ENCODE data around the gene AVEN. TPM values are rescaled to one million over a fixed set of nuclear protein-coding genes. Genes with fewer than 3 reads are reported as not detected.

The AVEN gene
- total and polyA plus RNA-seq, 2 of the 13 experiments (the other 11 are each of a cell fraction or from before 2014, with no cell fraction given), result 4.4 to 17.5 TPM

- intact Hi-C loops (cut with micrococcal nuclease; ENCODE audit: unreplicated experiment), result no loop called here
- ATAC-seq, result no peak
- CTCF ChIA-PET (ENCODE audit: low intra/inter-chr PET ratio, low total read pairs), result no interaction called here
Measured at GRCh38 chr15:34065261-34065660, 26.3 kb upstream of the AVEN start.

GRCh38 chr15:34064438-34064837, 25.4 kb upstream of the AVEN start:
- H3K79me2 ChIP-seq (ENCODE audit: insufficient read depth, low read length), result no peaks in the 10 kb centered on the region
- H3K36me3 ChIP-seq (replicated peaks in 1 of 2; ENCODE audit: control insufficient read depth in 1 of 2, insufficient read depth in 2 of 2, low read length in 2 of 2), result no peaks in the 10 kb centered on the region
- POLR2A ChIA-PET, result no interaction called here
- no peaks in the 10 kb centered on the region for H3K4me1 ChIP-seq (ENCODE audit: insufficient read depth, low read length)
- no peak overlapping the region for H3K9ac ChIP-seq (ENCODE audit: insufficient read depth, low read depth, low read length)
- no peaks in the 10 kb centered on the region for H4K20me1 ChIP-seq (ENCODE audit: insufficient read depth, low read length)
- H3K27me3 ChIP-seq (ENCODE audit: control insufficient read depth in 1 of 2, insufficient read depth in 2 of 2, low read length in 2 of 2), result no peaks in the 10 kb centered on the region
- DNase-seq (ENCODE audit: low spot score) (no peak), ATAC-seq (no peak), FAIRE-seq (no peak)
- no TSS peak for BruUV-seq (replicated peaks)
- CTCF ChIA-PET (ENCODE audit: low intra/inter-chr PET ratio, low total read pairs), result no interaction called here
- H3K4me2 ChIP-seq (ENCODE audit: low read depth, low read length), result no peak overlapping the region
- no peaks in the 10 kb centered on the region for H3K9me3 ChIP-seq (ENCODE audit: low read length)
- WGBS (ENCODE audit: low lambda C conversion rate), result 0% methylated on average over 1 of the region's 1 CpG
- intact Hi-C loops (cut with micrococcal nuclease; ENCODE audit: unreplicated experiment) (no loop called here), in situ Hi-C loops (cut with HindIII; ENCODE audit: extremely low pct_ligation_motif_present, low pct_unique_long_range_greater_than_20kb) (loop anchor here (25.0 kb wide), 2 partner anchors 298 to 523 kb away; partner anchors contain the start of genes GOLGA8B and LPCAT4)
- TF ChIP-seq IRX3 (CRISPR knock-in tag; IDR thresholded peaks at IDR 0.05; ENCODE audit: borderline replicate concordance, low read depth) (no peak), ZNF430 (CRISPR knock-in tag; IDR thresholded peaks at IDR 0.05) (no peak), ZNF670 (CRISPR knock-in tag; IDR thresholded peaks at IDR 0.05; ENCODE audit: borderline replicate concordance) (no peak), MED13 (CRISPR knock-in tag; IDR thresholded peaks at IDR 0.05) (no peak), MAX (IDR thresholded peaks at IDR 0.05) (no peak), CENPT (CRISPR knock-in tag; IDR thresholded peaks at IDR 0.05; ENCODE audit: low read depth) (no peak), KLF15 (CRISPR knock-in tag; IDR thresholded peaks at IDR 0.05; ENCODE audit: borderline replicate concordance) (no peak), DPF2 (CRISPR knock-in tag; IDR thresholded peaks at IDR 0.05; ENCODE audit: borderline replicate concordance, low read depth) (no peak), E2F5 (CRISPR knock-in tag; conservative IDR thresholded peaks at IDR 0.05) (no peak), ZNF253 (CRISPR knock-in tag; IDR thresholded peaks at IDR 0.05; ENCODE audit: borderline replicate concordance) (no peak), CHD2 (IDR thresholded peaks at IDR 0.05; ENCODE audit: low read depth, low read length) (no peak), ZFAT (CRISPR knock-in tag; conservative IDR thresholded peaks at IDR 0.05) (no peak), HMG20A (CRISPR knock-in tag; IDR thresholded peaks at IDR 0.05; ENCODE audit: borderline replicate concordance) (no peak), ZFP1 (CRISPR knock-in tag; IDR thresholded peaks at IDR 0.05) (no peak)
- no peak overlapping the region for H3K27ac ChIP-seq (ENCODE audit: extremely low read length, insufficient read depth, low read length)
- no peak overlapping the region for H2AFZ ChIP-seq (ENCODE audit: low read length)
- no peak overlapping the region for H3K4me3 ChIP-seq (replicated peaks in 1 of 3; ENCODE audit: insufficient read depth in 1 of 3, low read depth in 2 of 3, low read length in 3 of 3)

More at GRCh38 chr15:34065261-34065660, 26.3 kb upstream of the AVEN start:
- no peak for DNase-seq (ENCODE audit: low spot score)
- Histone ChIP-seq H3K27me3 (ENCODE audit: control insufficient read depth in 1 of 2, insufficient read depth in 2 of 2, low read length in 2 of 2) (no peaks in the 10 kb centered on the region), H3K79me2 (ENCODE audit: insufficient read depth, low read length) (no peaks in the 10 kb centered on the region), H3K36me3 (replicated peaks in 1 of 2; ENCODE audit: control insufficient read depth in 1 of 2, insufficient read depth in 2 of 2, low read length in 2 of 2) (no peaks in the 10 kb centered on the region), H3K4me1 (ENCODE audit: insufficient read depth, low read length) (no peaks in the 10 kb centered on the region), H4K20me1 (ENCODE audit: insufficient read depth, low read length) (no peaks in the 10 kb centered on the region), H3K4me2 (ENCODE audit: low read depth, low read length) (no peak overlapping the region), H3K9ac (ENCODE audit: insufficient read depth, low read depth, low read length) (no peak overlapping the region), H3K4me3 (replicated peaks in 1 of 3; ENCODE audit: insufficient read depth in 1 of 3, low read depth in 2 of 3, low read length in 3 of 3) (no peak overlapping the region), H3K27ac (ENCODE audit: extremely low read length, insufficient read depth, low read length) (no peak overlapping the region), H3K9me3 (ENCODE audit: low read length) (no peaks in the 10 kb centered on the region), H2AFZ (ENCODE audit: low read length) (no peak overlapping the region)
- WGBS (ENCODE audit: low lambda C conversion rate), result 45% methylated on average over 3 of the region's 3 CpGs
- BruUV-seq (replicated peaks), result no TSS peak
- in situ Hi-C loops (cut with HindIII; ENCODE audit: extremely low pct_ligation_motif_present, low pct_unique_long_range_greater_than_20kb), result loop anchor here (25.0 kb wide), 2 partner anchors 297 to 522 kb away; partner anchors contain the start of genes GOLGA8B and LPCAT4
- POLR2A ChIA-PET, result no interaction called here
- FAIRE-seq, result no peak
- no peak for TF ChIP-seq ZNF75D (CRISPR knock-in tag; IDR thresholded peaks at IDR 0.05; ENCODE audit: borderline replicate concordance)
- TF ChIP-seq FOXA1 (IDR thresholded peaks at IDR 0.05), result no peak
- no peak for TF ChIP-seq FOXA1 (CRISPR knock-in tag; IDR thresholded peaks at IDR 0.05)
- no peak for TF ChIP-seq ZNF430 (CRISPR knock-in tag; IDR thresholded peaks at IDR 0.05)
- no peak for TF ChIP-seq ZNF138 (CRISPR knock-in tag; IDR thresholded peaks at IDR 0.05; ENCODE audit: low read depth)

Measured in HepG2 (cell line).